ENCODE results near the gene PROZ. TPM values are rescaled to one million over a fixed set of nuclear protein-coding genes. Genes with fewer than 3 reads are reported as not detected.
"Not testable (repeated sequence)": the region's sequence is repeated elsewhere in the genome, so short reads cannot be mapped to it uniquely, and the experiment has no call there.

PROZ gene
- not detected for total RNA-seq
- long read RNA-seq = 0 reads

- peaks cover 9% of the 10 kb centered on the region for H3K4me1 ChIP-seq
- TF ChIP-seq CTCF (IDR thresholded peaks at IDR 0.05) = no peak
- no peaks in the 10 kb centered on the region for H3K9me3 ChIP-seq
- no peak within 1 kb of the TSS for H3K27ac ChIP-seq
- intact Hi-C loops (cut with DNase I) = no loop called here
- ATAC-seq (no peak), DNase-seq (no peak)
- H3K4me3 ChIP-seq = no peak within 1 kb of the TSS
- no peaks in the 10 kb centered on the region for H3K36me3 ChIP-seq
- H3K27me3 ChIP-seq (ENCODE audit: low read depth) = peaks cover 18% of the 10 kb centered on the region
Observed at GRCh38 chr13:113157929-113158747, at the start of gene PROZ. PROZ (plus strand) TSS chr13:113158648; CDS start chr13:113158661, 13 bp downstream.

- DNase-seq = peak; percentile 41
- intact Hi-C loops (cut with DNase I) = no loop called here
- Histone ChIP-seq H3K36me3 (no peaks in the 10 kb centered on the region), H3K4me1 (peaks cover 16% of the 10 kb centered on the region), H3K9me3 (no peaks in the 10 kb centered on the region), H3K27ac (no peak overlapping the region), H3K4me3 (peak overlapping the region; percentile 56), H3K27me3 (ENCODE audit: low read depth) (peaks cover 29% of the 10 kb centered on the region)
- ATAC-seq = peak; percentile 9 to 45
- TF ChIP-seq CTCF (IDR thresholded peaks at IDR 0.05) = no peak
Observed at GRCh38 chr13:113109151-113110047, 49.0 kb upstream of the PROZ start.

- Histone ChIP-seq H3K4me3 (peak overlapping the region; percentile 56), H3K9me3 (no peaks in the 10 kb centered on the region), H3K4me1 (peaks cover 16% of the 10 kb centered on the region), H3K27ac (no peak overlapping the region), H3K36me3 (no peaks in the 10 kb centered on the region), H3K27me3 (ENCODE audit: low read depth) (peaks cover 33% of the 10 kb centered on the region)
- intact Hi-C loops (cut with DNase I) = no loop called here
- no peak for TF ChIP-seq CTCF (IDR thresholded peaks at IDR 0.05)
- DNase-seq = peak; percentile 49
- ATAC-seq = peak; percentile 46 to 49
Observed at GRCh38 chr13:113110048-113110851, 48.2 kb upstream of the PROZ start.

- H3K36me3 ChIP-seq = no peaks in the 10 kb centered on the region
- ATAC-seq = no peak
- H3K9me3 ChIP-seq = no peaks in the 10 kb centered on the region
- peaks cover 33% of the 10 kb centered on the region for H3K27me3 ChIP-seq (ENCODE audit: low read depth)
- no peak for TF ChIP-seq CTCF (IDR thresholded peaks at IDR 0.05)
- intact Hi-C loops (cut with DNase I) = no loop called here
- DNase-seq = peak; percentile 19
- H3K27ac ChIP-seq = no peak overlapping the region
- peak overlapping the region; percentile 56 for H3K4me3 ChIP-seq
- peaks cover 16% of the 10 kb centered on the region for H3K4me1 ChIP-seq
Observed at GRCh38 chr13:113110852-113111315, 47.6 kb upstream of the PROZ start.

GRCh38 chr13:113111821-113112220 lies 46.6 kb upstream of the PROZ start:
- H3K4me3 ChIP-seq; H3K9me3 ChIP-seq; DNase-seq; H3K27ac ChIP-seq; ATAC-seq; H3K36me3 ChIP-seq; intact Hi-C loops (cut with DNase I): not testable (repeated sequence)
- Histone ChIP-seq H3K4me1 (peaks cover 16% of the 10 kb centered on the region), H3K27me3 (ENCODE audit: low read depth) (peaks cover 33% of the 10 kb centered on the region)

GRCh38 chr13:113112475-113112874 lies 46.0 kb upstream of the PROZ start:
- H3K4me3 ChIP-seq; H3K27ac ChIP-seq; intact Hi-C loops (cut with DNase I); DNase-seq; ATAC-seq; H3K9me3 ChIP-seq; H3K36me3 ChIP-seq: not testable (repeated sequence)
- Histone ChIP-seq H3K4me1 (peaks cover 16% of the 10 kb centered on the region), H3K27me3 (ENCODE audit: low read depth) (peaks cover 33% of the 10 kb centered on the region)
